Fibroblast of mammary gland (primary cell): ENCODE data around the gene GEMIN7.

ENCODE experiments used
- DNase-seq: peaks from one replicate; pipeline ENCODE4 v3.0.0-alpha.2; 2010; ENCODE audit warnings: low read depth
- H3K4me3 ChIP-seq: 2 replicates; pipeline ENCODE4 v1.5.1; 2011; ENCODE audit warnings: low read depth, mild to moderate bottlenecking, low read length, moderate library complexity; ENCODE audit not compliant: control insufficient read depth
- TF ChIP-seq, protein P1 (sequence below): conservative IDR thresholded peaks from 2 replicates; pipeline ENCODE4 v1.5.1; 2011; ENCODE audit warnings: low read depth, low read length, inconsistent platforms; ENCODE audit not compliant: control insufficient read depth, insufficient read depth

The GEMIN7 gene

DNA sequence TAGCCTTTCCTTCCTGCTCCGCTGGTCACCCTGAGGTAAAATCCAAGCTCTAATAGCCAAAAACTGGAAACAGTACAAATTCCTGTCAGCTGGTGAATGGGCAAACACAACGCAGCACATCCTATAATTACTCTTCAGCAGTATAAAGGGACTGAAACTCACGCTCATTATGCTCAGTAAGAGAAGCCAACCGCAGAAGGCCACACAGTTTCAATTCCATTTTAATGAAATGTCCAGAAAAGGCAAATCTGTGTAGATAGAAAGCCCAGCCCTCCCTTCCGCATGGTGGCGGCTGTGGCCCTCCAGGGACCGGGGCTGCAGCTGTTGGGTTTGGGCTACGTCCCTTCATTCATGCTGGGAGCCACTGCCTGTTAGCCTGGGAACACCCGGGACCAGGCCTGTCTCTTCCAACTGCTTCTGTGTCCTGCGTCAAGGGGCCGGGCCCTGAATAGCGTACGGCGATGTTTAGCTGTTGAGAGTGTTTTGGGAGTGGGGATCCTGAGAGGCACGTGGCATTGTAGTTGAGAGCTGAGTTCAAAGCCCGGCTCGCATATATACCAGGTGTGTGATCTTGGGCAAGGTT is 58.2 kb downstream of the GEMIN7 start:
- TF ChIP-seq, protein P1, sequence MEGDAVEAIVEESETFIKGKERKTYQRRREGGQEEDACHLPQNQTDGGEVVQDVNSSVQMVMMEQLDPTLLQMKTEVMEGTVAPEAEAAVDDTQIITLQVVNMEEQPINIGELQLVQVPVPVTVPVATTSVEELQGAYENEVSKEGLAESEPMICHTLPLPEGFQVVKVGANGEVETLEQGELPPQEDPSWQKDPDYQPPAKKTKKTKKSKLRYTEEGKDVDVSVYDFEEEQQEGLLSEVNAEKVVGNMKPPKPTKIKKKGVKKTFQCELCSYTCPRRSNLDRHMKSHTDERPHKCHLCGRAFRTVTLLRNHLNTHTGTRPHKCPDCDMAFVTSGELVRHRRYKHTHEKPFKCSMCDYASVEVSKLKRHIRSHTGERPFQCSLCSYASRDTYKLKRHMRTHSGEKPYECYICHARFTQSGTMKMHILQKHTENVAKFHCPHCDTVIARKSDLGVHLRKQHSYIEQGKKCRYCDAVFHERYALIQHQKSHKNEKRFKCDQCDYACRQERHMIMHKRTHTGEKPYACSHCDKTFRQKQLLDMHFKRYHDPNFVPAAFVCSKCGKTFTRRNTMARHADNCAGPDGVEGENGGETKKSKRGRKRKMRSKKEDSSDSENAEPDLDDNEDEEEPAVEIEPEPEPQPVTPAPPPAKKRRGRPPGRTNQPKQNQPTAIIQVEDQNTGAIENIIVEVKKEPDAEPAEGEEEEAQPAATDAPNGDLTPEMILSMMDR, result no peak
- no peak for DNase-seq
- H3K4me3 ChIP-seq, result no peak overlapping the region

DNA sequence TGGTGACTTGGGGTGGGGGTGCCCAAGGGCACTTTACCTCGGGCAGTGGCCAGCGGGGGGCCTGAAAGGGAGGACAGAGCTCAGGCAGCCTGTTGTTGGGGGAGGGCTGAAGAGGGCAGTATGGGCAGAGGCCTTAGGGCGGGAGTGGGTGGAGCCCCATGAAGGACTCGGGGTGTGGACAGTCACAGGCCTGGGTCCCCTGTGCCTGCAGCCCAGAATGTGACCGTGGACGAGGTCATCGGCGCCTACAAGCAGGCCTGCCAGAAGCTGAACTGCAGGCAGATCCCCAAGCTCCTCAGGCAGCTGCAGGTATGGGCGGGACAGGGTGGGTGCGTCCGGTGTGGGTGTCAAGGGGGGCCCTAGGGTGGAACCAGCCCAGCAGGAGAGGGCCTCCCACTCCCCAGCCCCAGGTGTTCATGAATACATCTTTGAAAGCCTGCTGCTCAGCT is 59.3 kb downstream of the GEMIN7 start:
- TF ChIP-seq, protein P1, result no peak
- DNase-seq, result no peak
- H3K4me3 ChIP-seq, result no peak overlapping the region

DNA sequence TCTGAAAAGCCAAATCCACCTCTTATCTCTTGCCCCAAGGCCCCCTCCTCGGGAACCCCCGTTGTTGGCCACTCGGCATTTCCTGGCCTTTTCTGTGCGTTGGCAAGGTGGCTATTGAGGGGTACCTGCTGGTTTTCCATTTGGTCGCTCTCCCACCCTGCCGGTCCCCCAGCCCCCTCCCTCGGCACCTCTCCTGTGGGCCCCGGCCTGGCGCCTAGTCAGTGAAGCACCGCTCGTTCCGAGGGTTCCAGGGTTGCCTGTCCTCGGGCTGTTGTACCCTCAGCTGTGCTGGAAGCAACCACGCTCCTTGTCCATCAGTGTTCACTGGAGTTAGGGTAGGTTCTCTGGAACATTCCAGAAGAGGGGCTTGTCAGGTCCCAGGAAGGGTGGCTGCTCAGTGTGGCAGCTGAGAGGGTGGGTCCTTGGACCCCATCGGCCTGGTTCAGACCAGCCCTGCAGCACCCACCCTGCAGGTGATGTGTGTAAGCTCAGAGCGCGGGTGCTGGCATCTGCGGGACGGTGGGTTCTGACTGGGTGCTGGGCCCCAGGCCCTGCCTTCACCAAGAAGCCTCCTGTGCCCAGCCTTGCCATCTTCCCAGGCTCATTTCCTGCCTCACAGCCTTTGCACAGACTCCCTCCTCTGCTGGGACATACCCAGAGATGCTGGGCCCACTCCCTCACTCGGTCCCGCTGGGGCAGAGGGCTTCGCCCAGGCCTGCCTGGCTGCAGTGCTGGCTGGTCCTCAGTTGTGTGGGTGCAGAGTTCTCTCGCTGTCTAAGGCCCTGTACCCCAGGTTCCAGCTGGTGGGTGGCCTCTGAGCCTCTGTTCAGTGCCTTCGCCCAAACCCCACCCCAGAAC is 60.5 kb downstream of the GEMIN7 start:
- no peak overlapping the region for H3K4me3 ChIP-seq
- no peak for DNase-seq
- TF ChIP-seq, protein P1, result no peak

DNA sequence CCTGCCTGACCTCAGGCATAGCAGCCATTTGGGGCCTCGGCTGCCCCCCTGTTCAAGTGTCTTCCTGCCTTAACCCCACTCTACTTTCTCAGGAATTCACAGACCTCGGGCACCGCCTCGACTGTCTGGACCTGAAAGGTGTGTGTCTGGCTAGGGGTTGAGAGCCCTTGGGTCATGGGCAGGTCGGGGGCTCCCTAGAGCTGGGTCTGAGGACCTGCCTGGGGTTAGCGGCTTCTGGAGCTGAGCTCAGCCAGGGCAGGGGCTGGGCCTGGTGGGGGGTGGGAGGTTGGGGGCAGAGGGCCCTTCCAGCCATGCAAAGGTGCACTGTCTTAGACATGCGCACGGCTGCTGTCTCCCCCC is 61.1 kb downstream of the GEMIN7 start:
- no peak overlapping the region for H3K4me3 ChIP-seq
- TF ChIP-seq, protein P1, result no peak
- no peak for DNase-seq

DNA sequence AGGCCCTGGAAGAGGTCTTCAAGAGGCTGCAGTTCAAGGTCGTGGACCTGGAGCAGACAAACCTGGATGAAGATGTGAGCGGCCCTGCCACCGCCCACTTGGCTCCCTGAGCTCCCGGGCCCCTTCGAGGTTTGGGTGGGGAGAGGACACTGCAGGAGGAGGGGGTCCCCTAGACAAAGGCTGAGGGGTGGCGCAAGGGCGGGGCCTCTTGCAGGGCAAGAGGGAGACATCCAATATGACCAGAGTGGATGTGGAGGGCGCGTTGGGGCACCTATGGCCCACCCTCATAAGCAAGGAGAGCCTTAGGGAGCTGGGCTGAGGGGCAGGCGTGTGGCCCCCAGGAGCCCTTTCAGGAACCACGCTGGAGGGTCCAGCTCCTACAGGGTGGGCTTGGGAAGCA is 61.5 kb downstream of the GEMIN7 start:
- TF ChIP-seq, protein P1, result no peak
- DNase-seq, result no peak
- no peak overlapping the region for H3K4me3 ChIP-seq
